KMS-11 (cell line): ENCODE measurements around the gene FERMT3.
A peak's percentile ranks its signal among the peaks of the same experiment; 100 is the strongest.

Source experiments
- H2AFZ ChIP-seq: fragments of 200-600 bp; sonication (generic); 2 replicates; pipeline ENCODE4 v1.6.1; 2016; ENCODE audit warnings: antibody characterized with exemption, mixed run types, low read depth
- H3K27ac ChIP-seq: fragments of 200-600 bp; sonication (generic); 2 replicates; pipeline ENCODE4 v1.6.1; 2016; ENCODE audit warnings: mild to moderate bottlenecking, mixed run types
- H3K27me3 ChIP-seq: fragments of 200-600 bp; sonication (generic); 2 replicates; pipeline ENCODE4 v1.6.1; 2017; ENCODE audit warnings: mild to moderate bottlenecking, low read depth, mixed run types, moderate library complexity; ENCODE audit not compliant: insufficient read depth
- H3K36me3 ChIP-seq: fragments of 200-600 bp; sonication (generic); 2 replicates; pipeline ENCODE4 v1.6.1; 2017; ENCODE audit warnings: mild to moderate bottlenecking, mixed run types; ENCODE audit not compliant: insufficient read depth
- H3K4me1 ChIP-seq: fragments of 200-600 bp; sonication (generic); 2 replicates; pipeline ENCODE4 v1.6.1; 2016; ENCODE audit warnings: mild to moderate bottlenecking, low read depth, mixed run types; ENCODE audit not compliant: poor library complexity, severe bottlenecking
- H3K4me2 ChIP-seq: fragments of 200-600 bp; sonication (generic); 2 replicates; pipeline ENCODE4 v1.7.0; 2016; ENCODE audit warnings: mild to moderate bottlenecking, mixed run types
- H3K4me3 ChIP-seq: fragments of 200-600 bp; sonication (generic); IDR thresholded peaks from 2 replicates; pipeline ENCODE4 v1.6.1; 2017; ENCODE audit warnings: low read depth, low read length, mixed read lengths; ENCODE audit not compliant: insufficient read depth
- H3K79me2 ChIP-seq: fragments of 200-600 bp; sonication (generic); 2 replicates; pipeline ENCODE4 v1.6.1; 2016; ENCODE audit warnings: low read depth, mixed run types; ENCODE audit not compliant: insufficient read depth
- H3K9ac ChIP-seq: fragments of 200-600 bp; sonication (generic); 2 replicates; pipeline ENCODE4 v1.6.1; 2016; ENCODE audit warnings: mild to moderate bottlenecking, mixed run types
- H4K20me1 ChIP-seq: fragments of 200-600 bp; sonication (generic); 2 replicates; pipeline ENCODE4 v1.6.1; 2016; ENCODE audit warnings: mild to moderate bottlenecking, mixed run types; ENCODE audit not compliant: insufficient read depth
- CTCF ChIP-seq: fragments of 200-600 bp; sonication (generic); conservative IDR thresholded peaks from 2 replicates; pipeline ENCODE4 v1.6.1; 2017; ENCODE audit warnings: low read depth, mild to moderate bottlenecking, antibody characterized with exemption, low read length, moderate library complexity, mixed read lengths

Gene FERMT3

GRCh38 chr11:64226507-64227051 is 20.1 kb downstream of the FERMT3 start:
- H3K4me3 ChIP-seq = no peak overlapping the region
- peaks cover 29% of the 10 kb centered on the region for H3K4me1 ChIP-seq
- TF ChIP-seq CTCF = no peak
- H3K4me2 ChIP-seq = peak overlapping the region; percentile 96
- H3K79me2 ChIP-seq = no peaks in the 10 kb centered on the region
- H3K36me3 ChIP-seq = no peaks in the 10 kb centered on the region
- H4K20me1 ChIP-seq = no peaks in the 10 kb centered on the region
- no peak overlapping the region; the same call in 1 of the 2 replicates for H3K27ac ChIP-seq
- no peaks in the 10 kb centered on the region for H3K27me3 ChIP-seq
- peak overlapping the region; percentile 67 for H2AFZ ChIP-seq
- H3K9ac ChIP-seq = peak overlapping the region; percentile 53; the same call in 1 of the 2 replicates

- Histone ChIP-seq H3K4me1 (peaks cover 33% of the 10 kb centered on the region), H3K4me3 (no peak overlapping the region), H3K36me3 (no peaks in the 10 kb centered on the region), H2AFZ (no peak overlapping the region), H3K27me3 (no peaks in the 10 kb centered on the region), H3K4me2 (peak overlapping the region; percentile 96; the same call in 1 of the 2 replicates), H3K79me2 (no peaks in the 10 kb centered on the region), H4K20me1 (no peaks in the 10 kb centered on the region), H3K9ac (no peak overlapping the region), H3K27ac (no peak overlapping the region)
- no peak for TF ChIP-seq CTCF
Observed at GRCh38 chr11:64227405-64227956, 21.0 kb downstream of the FERMT3 start.

- no peak overlapping the region for H3K27ac ChIP-seq
Observed at GRCh38 chr11:64229090-64229743, 22.7 kb downstream of the FERMT3 start.

GRCh38 chr11:64229744-64230170 is 23.2 kb downstream of the FERMT3 start:
- Histone ChIP-seq H3K9ac (peak overlapping the region; percentile 38; the same call in 1 of the 2 replicates), H3K79me2 (no peaks in the 10 kb centered on the region), H2AFZ (peak overlapping the region; percentile 70), H3K27me3 (no peaks in the 10 kb centered on the region), H3K4me1 (peaks cover 33% of the 10 kb centered on the region), H3K4me3 (no peak overlapping the region), H3K4me2 (peak overlapping the region; percentile 76), H4K20me1 (no peaks in the 10 kb centered on the region), H3K36me3 (no peaks in the 10 kb centered on the region), H3K27ac (no peak overlapping the region)
- TF ChIP-seq CTCF = no peak

More at GRCh38 chr11:64229090-64229743, 22.7 kb downstream of the FERMT3 start:
- Histone ChIP-seq H2AFZ (no peak overlapping the region), H3K36me3 (no peaks in the 10 kb centered on the region), H4K20me1 (no peaks in the 10 kb centered on the region), H3K4me3 (no peak overlapping the region), H3K4me1 (peaks cover 33% of the 10 kb centered on the region), H3K4me2 (no peak overlapping the region; the same call in 1 of the 2 replicates), H3K79me2 (no peaks in the 10 kb centered on the region), H3K9ac (no peak overlapping the region), H3K27me3 (no peaks in the 10 kb centered on the region)
- TF ChIP-seq CTCF = no peak
